Left lung (tissue), 10 donors: Measurements from ENCODE around the gene MBNL1. TPM values are rescaled to one million over a fixed set of nuclear protein-coding genes. Genes with fewer than 3 reads are reported as not detected.

Experiments
- ATAC-seq: fragments of 200-7000 bp; cut with Tn5 transposase; one replicate; pipeline ENCODE4 v1.9.1; 2020; ENCODE audit warnings: moderate library complexity
- DNase-seq, 4 donors: peaks; one replicate each; pipeline ENCODE4 v3.0.0-alpha.2; 2013 to 2020
- H3K27ac ChIP-seq, 2 donors: fragments of 200-600 bp; sonication (generic) in 1 of 2; one replicate each; pipeline versions ENCODE4 v1.5.0 to v1.8.0; 2020 to 2021
- H3K27me3 ChIP-seq, 2 donors: fragments of 200-600 bp; sonication (generic) in 1 of 2; one replicate each; pipeline versions ENCODE4 v1.5.0 to v1.8.0; 2020 to 2021
- H3K36me3 ChIP-seq, 2 donors: fragments of 200-600 bp; sonication (generic) in 1 of 2; one replicate each; pipeline versions ENCODE4 v1.5.0 to v1.8.0; 2020 to 2021
- H3K4me1 ChIP-seq, 2 donors: fragments of 200-600 bp; one replicate each; pipeline ENCODE4 v1.8.0; 2021
- H3K4me3 ChIP-seq, 2 donors: fragments of 200-600 bp; sonication (generic) in 1 of 2; one replicate each; pipeline versions ENCODE4 v1.5.0 to v1.8.0; 2020 to 2021; ENCODE audit warnings: mild to moderate bottlenecking in 1 of 2
- H3K9me3 ChIP-seq, 2 donors: fragments of 200-600 bp; sonication (generic) in 1 of 2; one replicate each; pipeline versions ENCODE4 v1.5.0 to v1.8.0; 2020 to 2021
- CTCF ChIP-seq, 2 donors: fragments of 200-600 bp; sonication (generic) in 1 of 2; IDR thresholded peaks; one replicate each; pipeline versions ENCODE4 v1.5.0 to v1.8.0; 2021; ENCODE audit warnings: antibody characterized with exemption in 2 of 2
- intact Hi-C, 2 donors: fragments of 100-400 bp; cut with DNase I; formaldehyde crosslinking; loops; one replicate each; pipeline versions ENCODE4 v1.11.2 to v1.14.2; 2022
- polyA plus RNA-seq, 6 donors: library from polyadenylated mRNA; unstranded; fragments of 120-200 nt; gene quantifications; one replicate each; pipeline ENCODE4 v1.2.1, GENCODE V29; 2013; ENCODE audit not compliant: insufficient read length in 6 of 6
- total RNA-seq, 2 donors: library from RNA; stranded (reverse); fragmentation: NEBNext Ultra II Directional; extraction: Animal tissue kit (Norgen Biotek cat#: 25700); gene quantifications; one replicate each; pipeline ENCODE4 v1.2.1, GENCODE V29; 2021
- donor health status: DM: no; HTN: yes; CAD: no.
- donor health status: DM: no; HTN: no; CAD: no.

Gene MBNL1
- total and polyA plus RNA-seq, 8 donors = 92.3 to 246 (median 109) TPM

GRCh38 chr3:152402695-152403451 is 134.1 kb downstream of the MBNL1 start:
- H3K27ac ChIP-seq = peak overlapping the region; percentile 71 to 76
- no peaks in the 10 kb centered on the region for H3K27me3 ChIP-seq
- no peak overlapping the region for H3K4me3 ChIP-seq
- no peaks in the 10 kb centered on the region for H3K9me3 ChIP-seq
- no peak for TF ChIP-seq CTCF (IDR thresholded peaks at IDR 0.05)
- DNase-seq (peak in 1 of 4 donors; percentile 42), ATAC-seq (peak; percentile 66)
- intact Hi-C loops = no loop called here
- peaks cover 56 to 91% of the 10 kb centered on the region in 2 donors for H3K4me1 ChIP-seq
- no peaks in the 10 kb centered on the region for H3K36me3 ChIP-seq

GRCh38 chr3:152403632-152404066 is 134.9 kb downstream of the MBNL1 start:
- peak overlapping the region; percentile 68 to 76 for H3K27ac ChIP-seq
- DNase-seq = no peak

GRCh38 chr3:152404976-152405375 is 136.2 kb downstream of the MBNL1 start:
- no peaks in the 10 kb centered on the region for H3K27me3 ChIP-seq
- no peaks in the 10 kb centered on the region for H3K9me3 ChIP-seq
- DNase-seq (no peak), ATAC-seq (no peak)
- no peak overlapping the region for H3K4me3 ChIP-seq
- H3K27ac ChIP-seq = peak overlapping the region; percentile 76 to 81
- no peak for TF ChIP-seq CTCF (IDR thresholded peaks at IDR 0.05)
- no peaks in the 10 kb centered on the region for H3K36me3 ChIP-seq
- intact Hi-C loops = no loop called here
- H3K4me1 ChIP-seq = peaks cover 39 to 76% of the 10 kb centered on the region in 2 donors

More at GRCh38 chr3:152403632-152404066, 134.9 kb downstream of the MBNL1 start:
- Histone ChIP-seq H3K4me3 (no peak overlapping the region), H3K4me1 (peaks cover 52 to 88% of the 10 kb centered on the region in 2 donors), H3K36me3 (no peaks in the 10 kb centered on the region), H3K9me3 (no peaks in the 10 kb centered on the region), H3K27me3 (no peaks in the 10 kb centered on the region)
- intact Hi-C loops = no loop called here
- ATAC-seq = peak; percentile 50
- no peak for TF ChIP-seq CTCF (IDR thresholded peaks at IDR 0.05)

- Histone ChIP-seq H3K4me1 (peaks cover 30 to 64% of the 10 kb centered on the region in 2 donors), H3K36me3 (no peaks in the 10 kb centered on the region), H3K4me3 (no peak overlapping the region), H3K27ac (peak overlapping the region; percentile 76 to 81), H3K27me3 (no peaks in the 10 kb centered on the region), H3K9me3 (no peaks in the 10 kb centered on the region)
- intact Hi-C loops = no loop called here
- DNase-seq (peak in 2 of 4 donors; percentile 39 to 69), ATAC-seq (peak; percentile 62)
- TF ChIP-seq CTCF (IDR thresholded peaks at IDR 0.05) = no peak
Observed at GRCh38 chr3:152405915-152406802, 137.4 kb downstream of the MBNL1 start.

- Histone ChIP-seq H3K9me3 (no peaks in the 10 kb centered on the region), H3K4me3 (no peak overlapping the region), H3K27me3 (no peaks in the 10 kb centered on the region), H3K4me1 (peaks cover 0 to 14% of the 10 kb centered on the region in 2 donors), H3K36me3 (peaks cover 0 to 34% of the 10 kb centered on the region in 2 donors), H3K27ac (no peak overlapping the region)
- intact Hi-C loops = no loop called here
- ATAC-seq (no peak), DNase-seq (no peak)
- no peak for TF ChIP-seq CTCF (IDR thresholded peaks at IDR 0.05)
Observed at GRCh38 chr3:152413240-152413639, 144.5 kb downstream of the MBNL1 start.
